Brain microvascular endothelial cell (primary cell): ENCODE results near the gene FADS2.

Experiments
- DNase-seq: peaks from one replicate; pipeline ENCODE4 v3.0.0-alpha.2; 2020
- H3K27ac ChIP-seq: fragments of 250-450 bp; sonication (Bioruptor Pico); 2 replicates; pipeline ENCODE4 v1.5.1; 2020; ENCODE audit warnings: mild to moderate bottlenecking, moderate library complexity
- H3K27me3 ChIP-seq: fragments of 250-450 bp; sonication (Bioruptor Pico); replicated peaks from 2 replicates; pipeline ENCODE4 v1.5.1; 2020; ENCODE audit warnings: mild to moderate bottlenecking
- H3K36me3 ChIP-seq: fragments of 250-450 bp; sonication (Bioruptor Pico); replicated peaks from 2 replicates; pipeline ENCODE4 v1.5.1; 2020; ENCODE audit warnings: mild to moderate bottlenecking
- H3K4me3 ChIP-seq: 2 replicates; pipeline ENCODE4 v1.5.1; 2011; ENCODE audit warnings: low read depth, mild to moderate bottlenecking, control low read depth, low read length, moderate library complexity
- in situ Hi-C: cut with HindIII; loops from 2 replicates; pipeline ENCODE4 v1.10.0; 2017; ENCODE audit warnings: low sequenced_read_pairs, low pct_ligation_motif_present
- TF ChIP-seq, protein P1 (sequence below): IDR thresholded peaks from 2 replicates; pipeline ENCODE4 v1.5.1; 2011; ENCODE audit warnings: low read depth, mild to moderate bottlenecking, moderate library complexity, low read length, control low read depth, inconsistent platforms; ENCODE audit errors: missing control alignments

FADS2 gene

DNA sequence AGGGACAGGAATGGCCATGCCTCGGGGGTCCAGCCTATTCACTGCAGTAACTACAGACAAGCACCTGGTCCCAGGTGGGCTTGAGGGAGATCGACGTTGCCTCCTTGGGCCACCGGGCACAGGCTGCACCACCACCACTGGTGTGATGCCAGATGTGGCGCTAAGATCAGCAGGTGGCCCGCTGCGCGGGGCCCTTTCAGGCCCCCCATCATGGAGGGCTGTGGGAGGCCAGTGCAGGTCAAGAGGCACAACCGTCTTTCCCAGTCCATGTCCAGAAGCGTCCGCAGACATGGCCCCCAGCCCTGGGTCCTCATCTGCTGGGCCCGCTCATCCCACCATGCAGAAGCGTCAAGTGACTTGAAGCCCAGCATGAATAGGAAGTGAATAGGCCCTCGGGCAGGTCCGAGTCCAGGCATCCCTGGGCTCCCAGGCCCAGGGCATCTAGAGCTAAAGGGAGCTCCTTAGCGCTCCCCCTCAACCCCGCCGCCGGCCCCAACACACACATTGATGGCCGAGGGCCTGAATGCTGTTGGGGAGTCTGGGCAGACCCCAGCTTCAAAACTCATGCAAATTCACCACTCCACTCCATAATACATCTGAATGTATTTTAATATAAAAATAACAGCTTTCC, 45.0 kb downstream of the FADS2 start:
- Histone ChIP-seq H3K27ac (no peak overlapping the region), H3K4me3 (no peak overlapping the region), H3K27me3 (no peaks in the 10 kb centered on the region), H3K36me3 (no peaks in the 10 kb centered on the region)
- TF ChIP-seq, protein P1, sequence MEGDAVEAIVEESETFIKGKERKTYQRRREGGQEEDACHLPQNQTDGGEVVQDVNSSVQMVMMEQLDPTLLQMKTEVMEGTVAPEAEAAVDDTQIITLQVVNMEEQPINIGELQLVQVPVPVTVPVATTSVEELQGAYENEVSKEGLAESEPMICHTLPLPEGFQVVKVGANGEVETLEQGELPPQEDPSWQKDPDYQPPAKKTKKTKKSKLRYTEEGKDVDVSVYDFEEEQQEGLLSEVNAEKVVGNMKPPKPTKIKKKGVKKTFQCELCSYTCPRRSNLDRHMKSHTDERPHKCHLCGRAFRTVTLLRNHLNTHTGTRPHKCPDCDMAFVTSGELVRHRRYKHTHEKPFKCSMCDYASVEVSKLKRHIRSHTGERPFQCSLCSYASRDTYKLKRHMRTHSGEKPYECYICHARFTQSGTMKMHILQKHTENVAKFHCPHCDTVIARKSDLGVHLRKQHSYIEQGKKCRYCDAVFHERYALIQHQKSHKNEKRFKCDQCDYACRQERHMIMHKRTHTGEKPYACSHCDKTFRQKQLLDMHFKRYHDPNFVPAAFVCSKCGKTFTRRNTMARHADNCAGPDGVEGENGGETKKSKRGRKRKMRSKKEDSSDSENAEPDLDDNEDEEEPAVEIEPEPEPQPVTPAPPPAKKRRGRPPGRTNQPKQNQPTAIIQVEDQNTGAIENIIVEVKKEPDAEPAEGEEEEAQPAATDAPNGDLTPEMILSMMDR = no peak
- no peak for DNase-seq
- in situ Hi-C loops = no loop called here

DNA sequence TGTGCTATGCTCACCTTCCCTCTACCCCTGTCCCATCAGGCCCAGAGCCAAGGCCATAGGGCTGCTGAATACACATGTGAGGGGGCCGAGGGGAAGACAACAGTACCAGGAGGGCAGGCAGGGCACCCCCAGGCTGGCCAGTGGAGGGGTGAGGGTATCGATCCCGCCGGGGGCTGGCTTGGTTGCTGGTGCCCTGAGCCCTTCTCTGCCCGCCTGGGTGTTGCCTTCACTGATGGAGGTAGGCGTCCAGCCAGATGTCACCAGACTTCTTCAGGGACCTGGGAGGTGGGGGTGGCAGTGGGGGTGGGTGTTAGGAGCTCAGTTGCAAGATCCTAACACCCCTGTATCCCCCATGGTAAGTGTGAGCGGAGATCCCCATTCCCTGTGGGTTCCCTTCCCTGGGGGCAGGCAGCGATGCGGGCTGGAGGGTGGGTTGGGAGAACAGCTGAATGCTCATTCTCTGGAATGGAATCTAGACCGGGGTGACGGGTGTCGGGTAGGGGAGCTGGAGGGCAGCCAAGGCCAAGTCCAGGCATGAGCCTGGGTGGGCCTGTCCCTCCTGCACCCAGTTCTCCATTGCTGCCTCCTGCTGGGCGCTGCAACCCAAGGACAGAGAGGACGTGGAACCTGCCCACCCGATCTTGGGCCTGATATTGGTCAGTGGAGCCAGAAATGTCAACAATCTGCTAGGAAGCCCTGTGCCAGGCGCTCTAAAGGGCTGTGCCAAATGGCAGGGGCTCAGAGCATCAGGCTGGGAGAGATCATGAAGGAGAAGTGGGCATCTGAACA, 45.7 kb downstream of the FADS2 start:
- H3K36me3 ChIP-seq = no peaks in the 10 kb centered on the region
- no peak for DNase-seq
- no peak overlapping the region for H3K4me3 ChIP-seq
- H3K27ac ChIP-seq = no peak overlapping the region
- no peaks in the 10 kb centered on the region for H3K27me3 ChIP-seq
- in situ Hi-C loops = no loop called here
- TF ChIP-seq, protein P1 = no peak

DNA sequence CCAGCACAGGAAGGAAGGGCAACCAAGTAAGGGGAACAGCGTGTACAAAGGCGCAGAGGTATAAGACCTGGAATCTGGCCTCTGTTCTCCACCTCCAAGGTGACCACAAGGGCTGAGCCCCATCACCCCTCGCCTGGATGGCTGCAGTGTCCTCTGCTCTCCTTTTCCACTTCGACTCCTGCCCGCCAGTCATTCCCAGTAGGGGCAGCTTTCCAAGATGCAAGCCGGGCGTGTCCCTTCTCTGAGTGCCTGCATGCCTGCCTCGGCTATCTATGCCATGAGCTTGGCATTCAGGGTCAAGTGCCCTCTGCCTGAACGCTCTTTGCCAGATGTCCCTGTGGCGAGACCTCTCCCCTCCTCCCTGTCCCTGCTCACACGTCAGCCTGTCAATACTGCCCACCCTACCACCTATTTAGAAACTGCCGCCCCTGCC, 46.3 kb downstream of the FADS2 start:
- TF ChIP-seq, protein P1 = no peak
- in situ Hi-C loops = no loop called here
- no peaks in the 10 kb centered on the region for H3K36me3 ChIP-seq
- no peak overlapping the region for H3K27ac ChIP-seq
- no peaks in the 10 kb centered on the region for H3K27me3 ChIP-seq
- no peak for DNase-seq
- H3K4me3 ChIP-seq = no peak overlapping the region

DNA sequence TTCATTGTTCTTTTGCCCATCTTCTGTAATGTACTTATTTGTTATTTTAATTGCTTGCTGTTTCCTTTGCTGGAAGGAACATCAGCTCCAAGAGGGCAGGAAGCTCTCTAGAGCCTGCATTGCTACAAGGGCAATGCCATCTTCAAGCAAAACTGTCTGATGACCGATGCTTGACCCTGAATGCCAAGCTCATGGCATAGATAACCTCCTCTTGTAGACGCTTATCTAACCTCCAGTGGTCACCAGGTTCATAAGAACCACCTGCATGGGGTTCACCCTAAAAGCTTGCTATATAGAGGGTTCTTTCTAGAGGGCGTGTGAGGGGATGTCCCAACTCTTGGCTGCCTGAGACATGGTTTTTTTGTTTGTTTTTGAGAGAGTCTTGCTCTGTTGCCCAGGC, 46.8 kb downstream of the FADS2 start:
- Histone ChIP-seq H3K36me3 (no peaks in the 10 kb centered on the region), H3K27ac (no peak overlapping the region), H3K4me3 (no peak overlapping the region), H3K27me3 (no peaks in the 10 kb centered on the region)
- TF ChIP-seq, protein P1 = no peak
- in situ Hi-C loops = no loop called here
- DNase-seq = no peak

DNA sequence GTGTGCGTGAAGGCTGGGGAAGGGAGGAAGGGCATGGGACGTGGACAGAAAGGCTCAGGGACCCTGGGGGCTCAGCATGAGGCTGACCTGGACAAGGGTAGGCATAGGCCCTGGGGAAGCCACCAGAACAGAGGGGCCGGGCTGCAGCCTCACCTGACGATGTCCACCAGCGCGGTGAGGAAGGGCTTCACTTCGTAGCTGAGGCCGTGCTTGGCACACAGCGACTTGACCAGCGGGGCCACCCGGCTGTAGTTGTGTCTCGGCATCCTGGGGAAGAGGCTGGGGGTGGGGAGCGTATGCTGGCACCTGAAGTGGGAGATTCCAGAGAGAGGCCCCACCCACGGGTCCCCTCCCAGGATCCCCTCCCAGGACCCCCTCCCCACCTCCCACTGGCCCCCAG, 47.6 kb downstream of the FADS2 start:
- H3K36me3 ChIP-seq = no peaks in the 10 kb centered on the region
- H3K27me3 ChIP-seq = no peaks in the 10 kb centered on the region
- in situ Hi-C loops = no loop called here
- H3K4me3 ChIP-seq = no peak overlapping the region
- no peak overlapping the region for H3K27ac ChIP-seq
- TF ChIP-seq, protein P1 = no peak
- no peak for DNase-seq
